GM12891 (cell line): Measurements from ENCODE around the gene LCOR.

ENCODE experiments used
- POLR2A ChIP-seq: IDR thresholded peaks from 2 replicates; pipeline ENCODE4 v1.6.1; 2011; ENCODE audit warnings: low read depth, low read length, control low read depth
- POU2F2 ChIP-seq: IDR thresholded peaks from 2 replicates; pipeline ENCODE4 v1.6.1; 2011; ENCODE audit warnings: low read depth, mild to moderate bottlenecking, control low read depth, low read length, moderate library complexity
- TAF1 ChIP-seq: IDR thresholded peaks from 2 replicates; pipeline ENCODE4 v1.6.1; 2011; ENCODE audit warnings: low read depth, low read length, control low read depth

DNA sequence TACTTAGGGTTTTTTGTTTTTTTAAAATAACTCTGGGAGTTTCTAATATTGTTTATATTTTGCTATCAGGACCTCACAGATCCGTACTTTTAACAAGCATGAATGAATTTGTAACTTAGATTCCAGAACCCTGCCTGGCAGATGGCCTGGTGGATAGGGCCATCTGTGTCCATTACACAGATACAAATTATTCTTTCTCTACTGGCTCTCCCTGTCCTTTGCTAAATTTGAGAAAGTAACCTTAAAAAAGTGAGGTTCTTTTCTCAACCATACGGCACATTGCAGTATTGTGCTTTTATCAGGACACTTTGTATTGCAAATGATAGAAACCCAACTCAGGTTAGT lies 26.6 kb downstream of the LCOR start:
- TF ChIP-seq POLR2A (no peak), TAF1 (no peak), POU2F2 (no peak)
